Chondrocyte (in vitro differentiated cells): Measurements from ENCODE around the gene PARM1. TPM values are rescaled to one million over a fixed set of nuclear protein-coding genes. Genes with fewer than 3 reads are reported as not detected.

Experiments
- DNase-seq: peaks from one replicate; pipeline ENCODE4 v3.0.0; 2021; ENCODE audit warnings: mixed read lengths, low spot score
- H3K27ac Mint-ChIP-seq: one replicate; pipeline ENCODE4 v1.8.0; 2021; ENCODE audit warnings: mild to moderate bottlenecking, moderate library complexity, mixed read lengths; ENCODE audit not compliant: unreplicated experiment
- H3K27me3 Mint-ChIP-seq: 2 replicates; pipeline ENCODE4 v1.8.0; 2021; ENCODE audit warnings: low read depth, mixed read lengths
- H3K36me3 Mint-ChIP-seq: 2 replicates; pipeline ENCODE4 v1.8.0; 2021; ENCODE audit warnings: low read depth, mixed read lengths
- H3K4me1 Mint-ChIP-seq: 2 replicates; pipeline ENCODE4 v1.8.0; 2021; ENCODE audit warnings: low read depth, mild to moderate bottlenecking, mixed read lengths
- H3K4me3 Mint-ChIP-seq: one replicate; pipeline ENCODE4 v1.8.0; 2021; ENCODE audit warnings: mild to moderate bottlenecking, moderate library complexity, mixed read lengths; ENCODE audit not compliant: unreplicated experiment
- H3K9me3 Mint-ChIP-seq: 2 replicates; pipeline ENCODE4 v1.8.0; 2021; ENCODE audit warnings: low read depth, mixed read lengths
- CTCF ChIP-seq: fragments of 200-600 bp; sonication (generic); IDR thresholded peaks from 2 replicates; pipeline ENCODE4 v1.5.0; 2021; ENCODE audit warnings: antibody characterized with exemption, mild to moderate bottlenecking, moderate library complexity
- total RNA-seq: library from RNA; stranded (reverse); gene quantifications from 3 replicates; pipeline ENCODE4 v1.2.1, GENCODE V29; 2021

Gene PARM1
- total RNA-seq, 1 donor from 2014 or later: 0.90 TPM

- no peak for TF ChIP-seq CTCF
- no peaks in the 10 kb centered on the region for H3K36me3 Mint-ChIP-seq
- no peak overlapping the region for H3K4me3 Mint-ChIP-seq
- no peaks in the 10 kb centered on the region for H3K27me3 Mint-ChIP-seq
- no peaks in the 10 kb centered on the region for H3K4me1 Mint-ChIP-seq
- no peak overlapping the region for H3K27ac Mint-ChIP-seq
- H3K9me3 Mint-ChIP-seq: no peaks in the 10 kb centered on the region
- DNase-seq: no peak
These were observed 102.4 kb downstream of the PARM1 start for GRCh38 chr4:75035321-75035720.

- Mint-ChIP-seq H3K9me3 (no peaks in the 10 kb centered on the region), H3K4me1 (no peaks in the 10 kb centered on the region), H3K36me3 (no peaks in the 10 kb centered on the region), H3K27ac (no peak overlapping the region), H3K4me3 (no peak overlapping the region), H3K27me3 (no peaks in the 10 kb centered on the region)
- no peak for TF ChIP-seq CTCF
- DNase-seq: no peak
These were observed 103.3 kb downstream of the PARM1 start for GRCh38 chr4:75036046-75036830.

GRCh38 chr4:75037252-75037651, 104.3 kb downstream of the PARM1 start:
- H3K4me3 Mint-ChIP-seq: no peak overlapping the region
- H3K36me3 Mint-ChIP-seq: no peaks in the 10 kb centered on the region
- TF ChIP-seq CTCF: no peak
- DNase-seq: no peak
- H3K9me3 Mint-ChIP-seq: no peaks in the 10 kb centered on the region
- H3K27ac Mint-ChIP-seq: no peak overlapping the region
- no peaks in the 10 kb centered on the region for H3K4me1 Mint-ChIP-seq
- no peaks in the 10 kb centered on the region for H3K27me3 Mint-ChIP-seq

GRCh38 chr4:75038376-75038775, 105.5 kb downstream of the PARM1 start:
- Mint-ChIP-seq H3K36me3 (no peaks in the 10 kb centered on the region), H3K27me3 (no peaks in the 10 kb centered on the region), H3K27ac (no peak overlapping the region), H3K4me3 (no peak overlapping the region), H3K9me3 (no peaks in the 10 kb centered on the region), H3K4me1 (no peaks in the 10 kb centered on the region)
- no peak for TF ChIP-seq CTCF
- DNase-seq: no peak

- Mint-ChIP-seq H3K4me1 (no peaks in the 10 kb centered on the region), H3K4me3 (no peak overlapping the region), H3K27ac (no peak overlapping the region), H3K9me3 (no peaks in the 10 kb centered on the region), H3K27me3 (no peaks in the 10 kb centered on the region), H3K36me3 (no peaks in the 10 kb centered on the region)
- no peak for TF ChIP-seq CTCF
- no peak for DNase-seq
These were observed 107.8 kb downstream of the PARM1 start for GRCh38 chr4:75040703-75041102.
